ENCODE data around the gene C11orf71. TPM values are rescaled to one million over a fixed set of nuclear protein-coding genes. Genes with fewer than 3 reads are reported as not detected.

The C11orf71 gene
- total and polyA plus RNA-seq, 12 donors, result 3.7 to 14.4 (median 10.7) TPM

DNA sequence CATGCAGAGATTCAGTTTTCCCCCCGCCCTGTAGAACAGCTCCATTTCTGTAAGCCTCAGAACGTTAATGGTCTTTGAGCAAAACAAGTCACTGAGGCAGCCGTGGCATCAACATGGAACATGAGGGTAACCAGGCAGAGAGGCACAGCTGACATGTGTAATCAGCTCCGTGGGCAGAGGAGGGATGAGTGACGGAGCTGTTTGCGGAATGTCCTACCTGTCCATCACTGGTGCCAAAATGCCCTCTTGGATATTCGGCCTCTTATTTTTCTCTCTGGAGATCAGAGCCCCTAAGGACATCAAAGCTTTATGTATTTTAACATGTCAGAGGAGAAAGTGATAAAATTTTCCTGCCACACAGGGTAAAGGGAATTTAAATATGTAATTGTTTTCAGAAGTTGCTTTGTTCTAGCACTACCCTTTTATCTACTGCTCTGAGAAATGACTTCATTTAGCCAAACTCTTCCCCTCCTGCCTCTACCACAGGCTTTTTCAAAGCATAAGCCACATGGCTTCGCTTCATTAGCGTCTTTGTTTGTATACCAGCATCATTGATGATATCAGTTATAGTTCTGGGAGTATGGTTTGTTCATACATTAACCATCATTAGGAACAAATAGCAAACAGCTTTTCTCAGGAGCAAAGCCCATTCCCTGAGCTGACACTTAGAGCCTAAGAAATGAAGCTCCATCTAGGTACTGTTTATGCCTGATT lies 32.9 kb downstream of the C11orf71 start:
- Histone ChIP-seq H3K9me3 (no peaks in the 10 kb centered on the region), H3K27ac (no peak overlapping the region), H3K4me3 (no peak overlapping the region), H3K4me1 (peaks cover 0 to 6% (median 0%) of the 10 kb centered on the region in 9 donors), H3K36me3 (no peaks in the 10 kb centered on the region), H3K27me3 (peaks cover 0 to 8% (median 0%) of the 10 kb centered on the region in 7 donors)
- DNase-seq (no peak), ATAC-seq (no peak)
- TF ChIP-seq, protein P1, sequence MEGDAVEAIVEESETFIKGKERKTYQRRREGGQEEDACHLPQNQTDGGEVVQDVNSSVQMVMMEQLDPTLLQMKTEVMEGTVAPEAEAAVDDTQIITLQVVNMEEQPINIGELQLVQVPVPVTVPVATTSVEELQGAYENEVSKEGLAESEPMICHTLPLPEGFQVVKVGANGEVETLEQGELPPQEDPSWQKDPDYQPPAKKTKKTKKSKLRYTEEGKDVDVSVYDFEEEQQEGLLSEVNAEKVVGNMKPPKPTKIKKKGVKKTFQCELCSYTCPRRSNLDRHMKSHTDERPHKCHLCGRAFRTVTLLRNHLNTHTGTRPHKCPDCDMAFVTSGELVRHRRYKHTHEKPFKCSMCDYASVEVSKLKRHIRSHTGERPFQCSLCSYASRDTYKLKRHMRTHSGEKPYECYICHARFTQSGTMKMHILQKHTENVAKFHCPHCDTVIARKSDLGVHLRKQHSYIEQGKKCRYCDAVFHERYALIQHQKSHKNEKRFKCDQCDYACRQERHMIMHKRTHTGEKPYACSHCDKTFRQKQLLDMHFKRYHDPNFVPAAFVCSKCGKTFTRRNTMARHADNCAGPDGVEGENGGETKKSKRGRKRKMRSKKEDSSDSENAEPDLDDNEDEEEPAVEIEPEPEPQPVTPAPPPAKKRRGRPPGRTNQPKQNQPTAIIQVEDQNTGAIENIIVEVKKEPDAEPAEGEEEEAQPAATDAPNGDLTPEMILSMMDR (IDR thresholded peaks at IDR 0.05), result no peak
- WGBS, 2 donors, result 58 to 66% methylated on average over 9 of the region's 9 CpGs
- intact Hi-C loops (cut with DNase I), result no loop called here

- DNase-seq, result no peak
- ATAC-seq, result no peak
- Histone ChIP-seq H3K4me1 (peaks cover 0 to 6% (median 0%) of the 10 kb centered on the region in 9 donors), H3K27me3 (peaks cover 0 to 8% (median 0%) of the 10 kb centered on the region in 7 donors), H3K9me3 (peaks cover 0 to 3% (median 0%) of the 10 kb centered on the region in 11 donors), H3K27ac (no peak overlapping the region), H3K4me3 (no peak overlapping the region), H3K36me3 (no peaks in the 10 kb centered on the region)
- WGBS, 2 donors, result 71 to 77% methylated on average over 13 of the region's 13 CpGs
- intact Hi-C loops (cut with DNase I), result no loop called here
- TF ChIP-seq, protein P1 (IDR thresholded peaks at IDR 0.05), result no peak
These were observed 33.7 kb downstream of the C11orf71 start for GRCh38 chr11:114366331-114367243.

- Histone ChIP-seq H3K36me3 (no peaks in the 10 kb centered on the region), H3K27ac (no peak overlapping the region), H3K4me1 (peaks cover 0 to 6% (median 0%) of the 10 kb centered on the region in 9 donors), H3K4me3 (no peak overlapping the region), H3K9me3 (peaks cover 0 to 10% (median 0%) of the 10 kb centered on the region in 11 donors), H3K27me3 (peaks cover 0 to 4% (median 0%) of the 10 kb centered on the region in 7 donors)
- DNase-seq (no peak), ATAC-seq (no peak)
- intact Hi-C loops (cut with DNase I), result no loop called here
- TF ChIP-seq, protein P1 (IDR thresholded peaks at IDR 0.05), result no peak
- WGBS, 2 donors, result 66 to 71% methylated on average over 3 of the region's 3 CpGs
These were observed 37.4 kb downstream of the C11orf71 start for GRCh38 chr11:114362958-114363357.

DNA sequence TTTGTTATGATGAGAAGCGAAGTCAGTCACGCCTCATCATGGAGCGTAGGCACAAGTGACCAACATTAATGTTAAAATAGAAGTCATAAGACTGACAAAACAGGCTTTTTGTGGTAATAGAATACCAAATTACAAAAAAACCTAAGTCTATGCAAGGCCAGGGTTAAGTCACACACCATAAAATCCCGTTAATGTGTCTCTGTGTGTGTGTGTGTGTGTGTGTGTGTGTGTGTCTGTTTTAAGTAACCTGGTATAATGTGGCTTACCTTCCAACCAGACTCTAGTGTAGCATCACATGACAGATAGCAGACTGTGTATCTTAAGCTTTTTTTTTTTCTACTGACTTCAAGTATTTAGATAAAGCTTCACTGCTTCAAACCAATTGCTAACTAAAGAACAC lies 38.0 kb downstream of the C11orf71 start:
- Histone ChIP-seq H3K4me1 (peaks cover 0 to 3% (median 0%) of the 10 kb centered on the region in 9 donors), H3K36me3 (no peaks in the 10 kb centered on the region), H3K27ac (no peak overlapping the region), H3K4me3 (no peak overlapping the region), H3K9me3 (peaks cover 0 to 10% (median 0%) of the 10 kb centered on the region in 11 donors), H3K27me3 (peaks cover 0 to 3% (median 0%) of the 10 kb centered on the region in 7 donors)
- DNase-seq (no peak), ATAC-seq (no peak)
- 84 to 94% methylated on average over 4 of the region's 4 CpGs for WGBS, 2 donors
- intact Hi-C loops (cut with DNase I), result no loop called here
- TF ChIP-seq, protein P1 (IDR thresholded peaks at IDR 0.05), result no peak

All from heart right ventricle (tissue), 16 donors.